Limb (tissue), 2 donors: ENCODE results near the gene ANKMY2.
"Not testable (repeated sequence)": the region's sequence is repeated elsewhere in the genome, so short reads cannot be mapped to it uniquely, and the experiment has no call there.

ENCODE experiments used
- DNase-seq, 2 donors: peaks; one replicate each; pipeline ENCODE4 v3.0.0-alpha.2; 2016; ENCODE audit errors: extremely low spot score in 2 of 2

Gene ANKMY2

DNA sequence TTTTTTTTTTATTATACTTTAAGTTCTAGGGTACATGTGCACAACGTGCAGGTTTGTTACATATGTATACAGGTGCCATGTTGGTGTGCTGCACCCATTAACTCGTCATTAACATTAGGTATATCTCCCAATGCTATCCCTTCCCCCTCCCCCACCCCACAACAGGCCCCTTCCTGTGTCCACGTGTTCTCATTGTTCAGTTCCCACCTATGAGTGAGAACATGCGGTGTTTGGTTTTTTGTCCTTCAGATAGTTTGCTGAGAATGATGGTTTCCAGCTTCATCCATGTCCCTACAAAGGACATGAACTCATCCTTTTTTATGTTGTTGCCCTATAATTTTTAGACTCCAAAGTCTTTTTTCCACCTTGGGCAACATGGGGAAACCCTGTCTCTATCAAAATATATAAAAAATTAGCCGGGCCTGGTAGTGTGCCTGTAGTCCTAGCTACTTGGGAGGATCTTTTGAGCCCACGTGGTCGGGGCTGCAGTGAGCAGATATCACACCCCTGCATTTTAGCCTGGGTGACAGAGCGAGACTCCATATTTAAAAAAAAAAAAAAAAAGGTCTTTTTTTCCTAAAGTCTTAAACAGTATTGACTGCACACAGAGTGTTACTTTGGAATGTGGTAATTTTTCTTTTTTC lies 14.4 kb upstream of the ANKMY2 start:
- not testable (repeated sequence) for DNase-seq

- no peak for DNase-seq
Measured at GRCh38 chr7:16657656-16658279, 12.2 kb upstream of the ANKMY2 start.

- no peak for DNase-seq
Measured at GRCh38 chr7:16656141-16656540, 10.6 kb upstream of the ANKMY2 start.

DNA sequence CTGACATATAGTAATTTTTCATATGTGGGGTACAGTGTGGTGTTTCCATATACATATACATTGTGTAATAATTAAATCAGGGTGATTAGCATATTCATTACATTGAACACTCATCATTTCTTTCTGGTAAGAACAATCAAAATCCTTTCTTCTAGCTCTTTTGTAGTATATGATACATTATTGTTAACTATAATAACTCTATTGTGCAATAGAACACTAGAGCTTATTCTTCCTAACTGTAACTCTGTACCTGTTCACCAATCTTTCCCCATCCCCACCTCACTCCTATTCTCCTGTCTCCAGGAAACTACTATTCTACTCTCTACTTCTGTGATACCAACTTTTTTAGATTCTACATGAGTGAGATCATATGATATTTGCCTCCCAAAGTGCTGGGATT lies 9.8 kb upstream of the ANKMY2 start:
- DNase-seq: no peak

DNA sequence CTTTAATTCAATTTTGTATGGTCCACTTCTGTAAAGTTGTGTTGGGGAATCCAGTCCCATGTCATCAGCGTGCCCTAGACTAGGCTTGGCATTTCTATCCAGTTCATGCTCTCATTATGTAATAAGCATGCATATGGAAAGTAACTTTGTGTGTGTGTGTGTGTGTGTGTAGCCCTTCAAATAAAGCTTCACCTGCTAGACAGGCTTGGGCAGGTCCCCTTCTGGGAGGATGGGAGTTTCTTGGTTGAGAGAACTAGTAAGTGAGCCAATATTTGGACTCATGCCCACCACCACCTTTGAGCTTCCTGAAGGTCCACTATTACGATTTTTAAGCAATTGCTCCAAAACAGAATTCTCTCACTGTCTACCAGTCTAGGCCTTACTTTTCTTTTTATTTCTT lies 7.3 kb upstream of the ANKMY2 start:
- no peak for DNase-seq

GRCh38 chr7:16652240-16652583 lies 6.7 kb upstream of the ANKMY2 start:
- DNase-seq: no peak

- DNase-seq: no peak
Measured at GRCh38 chr7:16651396-16652239, 6.1 kb upstream of the ANKMY2 start.

DNA sequence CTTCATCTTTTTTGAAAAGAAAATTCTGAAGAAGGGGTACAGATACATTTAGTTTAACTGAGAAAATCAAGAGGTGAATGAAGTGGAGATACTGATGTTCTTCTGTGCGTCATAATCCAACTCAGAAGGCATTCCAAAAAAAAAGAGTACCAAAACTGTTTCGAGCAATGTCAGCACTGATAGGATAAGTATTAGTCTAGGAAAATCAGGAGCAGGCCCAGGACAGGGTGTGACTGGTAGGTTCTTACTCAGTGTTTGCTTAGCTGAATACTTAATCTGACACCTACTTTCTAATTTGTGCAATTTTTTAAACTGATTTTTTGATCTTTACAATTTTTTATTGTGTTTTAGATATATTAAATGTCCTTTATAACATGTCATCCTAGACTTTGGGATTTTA lies 4.7 kb upstream of the ANKMY2 start:
- no peak for DNase-seq

- DNase-seq: no peak
Measured at GRCh38 chr7:16649196-16649595, 3.6 kb upstream of the ANKMY2 start.

- DNase-seq: no peak
Measured at GRCh38 chr7:16648551-16648950, 3.0 kb upstream of the ANKMY2 start.

GRCh38 chr7:16647435-16647960 lies 1.9 kb upstream of the ANKMY2 start:
- no peak for DNase-seq

GRCh38 chr7:16646472-16647072 lies 1.0 kb upstream of the ANKMY2 start:
- DNase-seq: no peak

GRCh38 chr7:16644636-16645592 lies 640 bp downstream of the ANKMY2 start:
- peak in 1 of 2 donors; percentile 61 for DNase-seq

GRCh38 chr7:16644157-16644556 lies 1.4 kb downstream of the ANKMY2 start:
- no peak for DNase-seq

- DNase-seq: no peak
Measured at GRCh38 chr7:16638282-16639280, 7.0 kb downstream of the ANKMY2 start.

GRCh38 chr7:16637379-16637778 lies 8.2 kb downstream of the ANKMY2 start:
- DNase-seq: no peak

- DNase-seq: peak in 1 of 2 donors; percentile 68
Measured at GRCh38 chr7:16636555-16637101, 8.9 kb downstream of the ANKMY2 start.

DNA sequence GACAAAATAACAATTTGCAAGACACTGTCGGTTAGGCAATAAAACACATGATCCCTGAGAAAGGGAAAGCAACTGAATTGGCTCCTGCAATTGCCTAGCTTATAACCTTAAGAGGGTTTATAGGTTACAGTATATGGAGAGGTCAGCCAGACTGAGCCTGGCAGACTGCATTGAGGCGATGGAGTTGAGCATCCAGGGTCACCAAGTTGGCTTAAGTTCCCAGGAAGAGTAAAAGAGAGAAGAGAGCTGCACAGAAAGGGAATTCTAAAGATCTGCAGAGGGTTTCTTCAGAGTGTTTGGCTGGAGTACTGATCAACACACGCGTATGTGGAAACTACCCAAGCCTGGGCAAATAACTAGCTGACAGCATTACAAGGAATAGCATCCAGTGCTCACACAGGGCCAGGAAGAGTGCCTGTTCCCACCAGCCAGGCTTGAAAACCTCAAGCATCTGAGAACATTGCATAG lies 11.2 kb downstream of the ANKMY2 start:
- no peak for DNase-seq

DNA sequence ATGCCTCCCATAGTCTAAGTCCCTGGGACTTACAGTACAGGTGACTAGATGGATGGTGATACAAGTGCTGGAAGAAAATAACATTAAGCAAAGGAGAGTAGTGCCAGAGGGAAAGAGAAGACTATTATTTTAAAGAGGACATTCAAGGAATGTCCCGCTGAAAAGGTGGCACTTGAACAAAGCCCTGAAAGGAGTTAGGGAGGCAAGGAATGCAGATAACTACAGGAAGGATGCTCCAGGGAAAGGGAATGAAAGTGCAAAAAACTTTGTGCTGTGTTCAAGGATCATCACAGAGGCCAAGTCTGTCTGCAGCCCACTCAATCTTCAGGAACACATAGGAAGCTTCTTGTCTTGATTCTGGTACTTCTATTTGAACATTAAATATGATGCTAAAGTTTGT lies 14.9 kb downstream of the ANKMY2 start:
- no peak for DNase-seq
